H9 (cell line): ENCODE data around the gene RNASE8. TPM values are rescaled to one million over a fixed set of nuclear protein-coding genes. Genes with fewer than 3 reads are reported as not detected.

Source experiments
- DNase-seq: peaks from one replicate; pipeline ENCODE4 v3.0.0-alpha.2; 2017
- H2AFZ ChIP-seq: one replicate; pipeline ENCODE4 v1.6.1; 2013; ENCODE audit warnings: mild to moderate bottlenecking, low read length, control low read depth, moderate library complexity
- H2AK5ac ChIP-seq: 2 replicates; pipeline ENCODE4 v1.6.1; 2013; ENCODE audit warnings: low read length, control low read depth, mixed read lengths; ENCODE audit not compliant: insufficient read length
- H2BK120ac ChIP-seq: one replicate; pipeline ENCODE4 v1.6.1; 2013; ENCODE audit warnings: low read depth, mild to moderate bottlenecking, low read length, control low read depth, inconsistent platforms; ENCODE audit not compliant: poor library complexity, severe bottlenecking
- H2BK12ac ChIP-seq: 2 replicates; pipeline ENCODE4 v1.6.1; 2013; ENCODE audit warnings: low read length, control low read depth, mixed read lengths, low read depth; ENCODE audit not compliant: insufficient read length
- H2BK15ac ChIP-seq: 2 replicates; pipeline ENCODE4 v1.6.1; 2013; ENCODE audit warnings: low read depth, low read length, control low read depth
- H2BK20ac ChIP-seq: one replicate; pipeline ENCODE4 v1.6.1; 2013; ENCODE audit warnings: low read depth, mild to moderate bottlenecking, low read length, control low read depth, inconsistent platforms; ENCODE audit not compliant: poor library complexity, severe bottlenecking
- H2BK5ac ChIP-seq: 2 replicates; pipeline ENCODE4 v1.6.1; 2013; ENCODE audit warnings: low read length, control low read depth, mixed read lengths; ENCODE audit not compliant: insufficient read length
- H3K14ac ChIP-seq: 2 replicates; pipeline ENCODE4 v1.6.1; 2013; ENCODE audit warnings: low read length, control low read depth; ENCODE audit not compliant: insufficient read depth
- H3K18ac ChIP-seq: 2 replicates; pipeline ENCODE4 v1.6.1; 2013; ENCODE audit warnings: low read depth, mild to moderate bottlenecking, mixed read lengths, low read length, control low read depth; ENCODE audit not compliant: insufficient read length
- H3K23ac ChIP-seq: 2 replicates; pipeline ENCODE4 v1.6.1; 2013; ENCODE audit warnings: low read length, control low read depth, mixed read lengths, low read depth; ENCODE audit not compliant: insufficient read length
- H3K23me2 ChIP-seq: 2 replicates; pipeline ENCODE4 v1.6.1; 2013; ENCODE audit warnings: low read depth, mild to moderate bottlenecking, mixed read lengths, low read length, control low read depth; ENCODE audit not compliant: insufficient read length, poor library complexity, severe bottlenecking
- H3K27ac ChIP-seq: 2 replicates; pipeline ENCODE4 v1.5.1; 2013; ENCODE audit warnings: low read length, control low read depth, mixed read lengths, low read depth; ENCODE audit not compliant: insufficient read length
- H3K27me3 ChIP-seq: 2 replicates; pipeline ENCODE4 v1.6.1; 2013; ENCODE audit warnings: low read length, control low read depth, inconsistent platforms; ENCODE audit not compliant: insufficient read depth
- H3K4ac ChIP-seq: 2 replicates; pipeline ENCODE4 v1.6.1; 2013; ENCODE audit warnings: low read depth, mild to moderate bottlenecking, control low read depth, inconsistent platforms, low read length, moderate library complexity
- H3K4me1 ChIP-seq: 2 replicates; pipeline ENCODE4 v1.6.1; 2013; ENCODE audit warnings: low read length, control low read depth, inconsistent platforms; ENCODE audit not compliant: insufficient read depth
- H3K4me2 ChIP-seq: 2 replicates; pipeline ENCODE4 v1.6.1; 2013; ENCODE audit warnings: low read length, control low read depth, mixed read lengths; ENCODE audit not compliant: insufficient read length, insufficient read depth
- H3K56ac ChIP-seq: 2 replicates; pipeline ENCODE4 v1.6.1; 2013; ENCODE audit warnings: low read depth, mild to moderate bottlenecking, mixed read lengths, low read length, control low read depth; ENCODE audit not compliant: insufficient read length
- H3K79me1 ChIP-seq: 2 replicates; pipeline ENCODE4 v1.6.1; 2013; ENCODE audit warnings: low read depth, mild to moderate bottlenecking, moderate library complexity, low read length, control low read depth, inconsistent platforms; ENCODE audit not compliant: insufficient read depth, poor library complexity, severe bottlenecking
- H3K79me2 ChIP-seq: 2 replicates; pipeline ENCODE4 v1.6.1; 2013; ENCODE audit warnings: low read length, control low read depth, inconsistent platforms; ENCODE audit not compliant: insufficient read depth
- H3K9ac ChIP-seq: 2 replicates; pipeline ENCODE4 v1.6.1; 2013; ENCODE audit warnings: low read length, control low read depth, mixed read lengths; ENCODE audit not compliant: insufficient read length; ENCODE audit errors: extremely low read depth
- H3K9me3 ChIP-seq: one replicate; pipeline ENCODE4 v1.6.1; 2013; ENCODE audit warnings: low read depth, low read length, inconsistent platforms; ENCODE audit not compliant: control insufficient read depth
- H3T11ph ChIP-seq: one replicate; pipeline ENCODE4 v1.6.1; 2013; ENCODE audit warnings: mild to moderate bottlenecking, low read length, control low read depth, inconsistent platforms
- H4K20me1 ChIP-seq: one replicate; pipeline ENCODE4 v1.6.1; 2013; ENCODE audit not compliant: control insufficient read depth, insufficient read length, insufficient read depth
- H4K5ac ChIP-seq: 2 replicates; pipeline ENCODE4 v1.6.1; 2013; ENCODE audit warnings: low read depth, mild to moderate bottlenecking, mixed read lengths, low read length, control low read depth; ENCODE audit not compliant: insufficient read length
- H4K8ac ChIP-seq: replicated peaks from 2 replicates; pipeline ENCODE4 v1.6.1; 2013; ENCODE audit warnings: low read length, control low read depth, mixed read lengths, low read depth; ENCODE audit not compliant: insufficient read length
- H4K91ac ChIP-seq: 2 replicates; pipeline ENCODE4 v1.6.1; 2013; ENCODE audit warnings: low read depth, mild to moderate bottlenecking, moderate library complexity, mixed read lengths, low read length, control low read depth; ENCODE audit not compliant: insufficient read length
- H3K27ac Mint-ChIP-seq, 3 experiments: 2 replicates in 2 of 3; 3 replicates in 1 of 3; pipeline ENCODE4 v1.8.0; 2020 to 2021; ENCODE audit warnings: mixed read lengths in 3 of 3, mild to moderate bottlenecking in 1 of 3, moderate library complexity in 1 of 3
- H3K27me3 Mint-ChIP-seq: 2 replicates; pipeline ENCODE4 v1.8.0; 2021; ENCODE audit warnings: low read depth, mild to moderate bottlenecking, moderate library complexity, mixed read lengths
- H3K36me3 Mint-ChIP-seq, 3 experiments: 2 replicates in 2 of 3; 3 replicates in 1 of 3; pipeline ENCODE4 v1.8.0; 2020 to 2021; ENCODE audit warnings: low read depth in 3 of 3, mixed read lengths in 3 of 3; ENCODE audit not compliant: insufficient read depth in 1 of 3
- H3K4me1 Mint-ChIP-seq, 2 experiments: 2 replicates each; pipeline ENCODE4 v1.8.0; 2020; ENCODE audit warnings: mixed read lengths in 2 of 2
- H3K4me3 Mint-ChIP-seq, 2 experiments: 2 replicates in 1 of 2; 3 replicates in 1 of 2; pipeline ENCODE4 v1.8.0; 2020 to 2021; ENCODE audit warnings: mild to moderate bottlenecking in 2 of 2, mixed read lengths in 2 of 2, moderate library complexity in 1 of 2
- H3K9me3 Mint-ChIP-seq, 2 experiments: 2 replicates in 1 of 2; 3 replicates in 1 of 2; pipeline ENCODE4 v1.8.0; 2020; ENCODE audit warnings: mild to moderate bottlenecking in 2 of 2, mixed read lengths in 2 of 2, moderate library complexity in 1 of 2
- CTCF ChIP-seq: fragments of 200-600 bp; sonication (generic); conservative IDR thresholded peaks from 3 replicates; pipeline ENCODE4 v1.8.0; 2021; ENCODE audit warnings: antibody characterized with exemption, mild to moderate bottlenecking
- WGBS: extraction: QIAGEN DNeasy Blood & Tissue Kit; methylation state at CpG from one replicate; pipeline ENCODE4 v1.1.7; 2013; ENCODE audit warnings: missing lambda C conversion rate, low lambda C conversion rate, mixed read lengths; ENCODE audit not compliant: insufficient read length; ENCODE audit errors: extremely low coverage; 5-methylcytosine and 5-hydroxymethylcytosine counted together
- total RNA-seq: library from RNA; stranded (reverse); gene quantifications from 2 replicates; pipeline ENCODE4 v1.2.1, GENCODE V29; 2021

Gene RNASE8
- total RNA-seq, 1 experiment from 2014 or later: not detected

- no peak overlapping the region for H2BK120ac ChIP-seq
- no peaks in the 10 kb centered on the region for H3K9me3 Mint-ChIP-seq
These were observed 1.3 kb downstream of the RNASE8 start for GRCh38 chr14:21058903-21059302.

More at GRCh38 chr14:21058903-21059302, 1.3 kb downstream of the RNASE8 start:
- Histone ChIP-seq H4K20me1 (no peaks in the 10 kb centered on the region), H3K18ac (no peak overlapping the region), H4K91ac (no peak overlapping the region), H3K9me3 (no peaks in the 10 kb centered on the region), H4K5ac (no peak overlapping the region), H2AFZ (no peak overlapping the region), H3K14ac (no peak overlapping the region), H3K4me1 (no peaks in the 10 kb centered on the region; the same call in 1 of the 2 replicates), H3T11ph (no peak overlapping the region), H2BK5ac (no peak overlapping the region), H3K9ac (no peak overlapping the region), H3K23ac (no peak overlapping the region), H3K79me1 (no peaks in the 10 kb centered on the region), H2BK12ac (no peak overlapping the region), H3K23me2 (no peaks in the 10 kb centered on the region), H3K79me2 (no peaks in the 10 kb centered on the region), H2AK5ac (no peak overlapping the region), H3K4me2 (no peak overlapping the region), H3K27me3 (no peaks in the 10 kb centered on the region), H3K56ac (no peak overlapping the region), H2BK15ac (no peak overlapping the region), H3K4ac (no peak overlapping the region), H3K27ac (no peak overlapping the region), H4K8ac (no peak overlapping the region), H2BK20ac (no peak overlapping the region)
- WGBS: no CpG with 5 or more reads among the region's 5 CpGs
- DNase-seq: no peak
- Mint-ChIP-seq H3K4me1 (peaks cover 15 to 18% of the 10 kb centered on the region in 2 experiments), H3K36me3 (no peaks in the 10 kb centered on the region), H3K27me3 (peaks cover 1% of the 10 kb centered on the region; the same call in 1 of the 2 replicates), H3K4me3 (no peak overlapping the region), H3K27ac (no peak overlapping the region)
- TF ChIP-seq CTCF: no peak
